HG03460 (cell line): ENCODE measurements around the gene OR4Q3.
"Not testable (repeated sequence)": the region's sequence is repeated elsewhere in the genome, so short reads cannot be mapped to it uniquely, and the experiment has no call there.

ENCODE experiments used
- ATAC-seq: cut with Tn5 transposase; IDR thresholded peaks from one replicate; pipeline ENCODE4 v1.9.1; 2021; ENCODE audit not compliant: unreplicated experiment

Gene OR4Q3

DNA sequence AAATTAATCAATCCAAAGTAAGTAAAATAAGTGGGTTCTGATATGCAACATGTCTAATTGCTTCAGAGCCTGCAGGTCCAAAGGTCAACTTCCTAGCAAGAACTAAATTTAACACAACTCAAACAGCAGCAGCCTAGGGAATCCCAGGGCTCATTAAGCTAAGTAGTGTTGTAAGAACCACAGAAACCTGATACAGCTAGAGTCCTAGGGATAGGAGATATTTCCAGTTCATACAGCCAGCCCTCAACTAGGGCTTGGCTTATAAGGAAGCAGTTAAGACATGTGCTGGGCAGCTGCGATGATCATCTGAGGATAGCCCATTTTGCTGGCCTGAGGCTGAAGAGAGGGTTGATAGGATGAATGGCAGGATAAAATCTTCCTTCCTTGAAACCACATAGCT, at the start of gene OR4Q3:
TSS of gene OR4Q3 (plus strand) at position 316 of the 400 bp plus-strand sequence.
- no peak for ATAC-seq

DNA sequence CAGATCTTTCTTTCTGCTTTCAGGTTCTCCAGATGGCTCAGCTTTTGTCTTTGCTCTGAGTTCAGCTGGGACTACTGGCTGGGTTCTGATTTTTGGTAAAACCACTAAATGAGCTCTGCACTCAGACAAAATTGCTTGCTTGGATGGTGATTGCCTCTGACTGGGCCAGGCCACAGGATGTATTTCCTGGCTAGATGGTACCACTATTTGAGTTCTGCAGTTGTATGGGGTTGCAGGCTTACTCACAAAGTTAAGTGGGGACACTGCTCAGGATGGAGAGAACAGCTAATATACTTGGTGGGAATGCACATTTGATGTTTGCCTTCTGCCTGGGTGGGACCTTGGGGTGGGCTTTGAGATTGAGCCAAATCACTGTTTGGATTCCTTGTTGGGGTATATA, 14.0 kb upstream of the OR4Q3 start:
- ATAC-seq, result no peak

DNA sequence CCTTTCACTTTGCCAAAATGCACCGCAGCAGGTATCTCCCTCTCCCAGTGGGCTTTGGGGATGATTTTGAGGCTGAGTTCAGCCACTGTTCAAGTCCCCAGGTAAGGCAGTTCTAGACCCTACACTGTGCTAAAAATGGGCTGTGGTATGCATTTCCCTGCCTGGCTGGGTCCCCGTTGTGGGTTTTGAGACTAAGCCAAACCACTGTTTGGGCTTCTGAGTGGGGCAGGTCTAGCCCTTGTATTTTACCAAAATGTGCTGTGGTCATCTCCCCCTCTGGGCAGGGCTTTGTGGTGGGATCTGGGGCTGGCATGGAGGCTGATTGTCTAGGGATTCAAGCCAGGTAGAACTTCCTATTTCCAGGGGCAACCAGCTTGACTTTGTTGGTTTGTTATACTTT, 13.6 kb upstream of the OR4Q3 start:
- ATAC-seq, result no peak

DNA sequence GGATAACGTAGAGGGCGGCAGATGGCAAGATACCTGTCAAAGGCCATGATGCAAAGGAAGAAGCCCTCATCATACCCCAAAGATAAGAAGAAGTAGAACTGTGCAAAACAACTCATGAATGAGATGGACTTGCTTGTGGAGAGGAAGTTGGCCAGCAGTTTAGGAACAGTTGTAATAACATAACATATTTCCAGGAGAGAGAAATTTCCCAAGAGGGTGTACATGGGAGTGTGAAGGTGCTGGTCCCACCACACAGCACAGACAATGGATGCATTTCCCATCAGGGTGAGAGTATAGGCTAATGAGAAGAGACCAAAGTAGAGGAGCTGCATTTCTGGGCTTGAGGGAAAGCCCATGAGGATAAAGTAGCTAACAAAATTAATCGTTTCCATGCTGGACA, 9.5 kb upstream of the OR4Q3 start:
- not testable (repeated sequence) for ATAC-seq

DNA sequence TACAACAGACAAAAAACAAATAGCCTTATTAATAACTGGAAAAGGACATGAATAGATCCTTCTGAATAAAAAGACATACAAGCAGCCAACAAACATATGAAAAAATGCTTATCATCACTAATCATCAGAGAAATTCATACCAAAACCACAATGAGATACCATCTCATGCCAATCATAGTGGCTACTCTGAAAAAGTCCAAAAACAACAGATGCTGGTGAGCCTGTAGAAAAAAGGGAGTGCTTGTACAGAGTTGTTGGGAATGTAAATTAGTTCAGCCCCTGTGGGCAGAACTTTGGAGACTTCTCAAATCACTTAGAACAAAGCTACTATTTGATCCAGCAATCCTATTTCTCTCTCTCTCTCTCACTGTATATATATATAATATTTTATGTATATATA, 8.9 kb downstream of the OR4Q3 start:
- ATAC-seq, result not testable (repeated sequence)

DNA sequence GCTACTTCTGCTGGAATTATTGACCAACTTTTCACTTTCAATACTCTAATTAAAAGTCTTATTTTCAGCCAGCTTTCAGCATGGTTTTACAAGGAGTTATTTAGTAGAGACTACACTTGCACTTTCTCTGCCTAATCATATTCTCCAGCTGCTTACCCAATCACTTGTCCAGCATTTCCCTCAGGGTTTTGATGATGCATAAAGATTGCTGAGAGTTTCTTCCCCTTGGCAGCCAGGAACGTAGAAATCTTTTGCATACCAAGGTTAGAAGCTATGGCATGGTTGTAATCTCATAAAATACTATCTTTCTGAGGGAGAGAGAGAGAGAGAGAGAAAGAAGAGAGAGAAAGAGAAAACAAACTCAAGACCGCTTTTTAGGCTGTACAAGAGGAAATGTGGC, 10.8 kb downstream of the OR4Q3 start:
- no peak for ATAC-seq

DNA sequence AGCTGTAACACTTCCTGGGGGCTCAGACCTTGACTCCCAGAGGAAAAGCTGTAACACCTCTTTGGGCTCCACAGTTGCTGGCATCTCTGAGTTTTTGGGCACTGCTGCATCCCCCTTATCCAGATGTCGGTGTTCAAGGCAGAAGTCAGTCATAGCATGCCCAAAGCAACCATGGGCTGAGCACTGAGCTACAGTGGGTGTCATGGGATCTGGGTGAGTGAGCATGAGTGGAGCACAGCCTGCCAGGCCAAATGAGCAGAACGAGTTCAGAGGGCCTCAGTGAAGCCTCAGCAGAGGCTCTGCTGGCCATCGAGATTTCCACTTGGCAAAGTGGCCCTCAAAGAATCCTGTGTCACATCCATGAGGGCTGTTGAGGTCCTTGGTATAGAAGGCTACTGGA, 28.1 kb downstream of the OR4Q3 start:
- not testable (repeated sequence) for ATAC-seq

DNA sequence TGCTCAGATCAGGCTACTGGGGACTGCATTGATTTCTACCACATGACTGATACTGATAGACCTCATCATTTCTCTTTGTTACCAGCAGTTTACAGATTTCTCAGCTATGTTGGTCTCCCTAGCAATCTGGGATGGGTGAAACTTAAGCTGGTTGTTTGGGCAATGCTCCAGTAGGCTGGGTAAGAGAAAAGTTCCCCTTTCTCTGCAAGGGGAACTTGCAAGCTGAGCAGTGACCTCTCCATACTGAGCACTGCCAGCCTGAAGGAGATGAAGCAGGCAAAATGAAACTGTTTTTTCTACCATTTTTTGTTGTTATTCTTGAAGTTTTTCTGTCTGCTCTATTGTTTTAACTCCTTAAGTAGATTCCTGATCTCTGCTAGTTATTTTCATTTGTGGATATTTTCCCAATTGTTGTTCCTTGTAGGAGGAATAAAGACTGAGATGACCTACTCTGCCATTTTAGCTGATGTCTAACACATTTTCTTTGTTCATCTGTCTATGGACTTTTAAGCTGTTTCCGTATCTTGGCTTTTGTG, 28.6 kb downstream of the OR4Q3 start:
- ATAC-seq, result no peak

DNA sequence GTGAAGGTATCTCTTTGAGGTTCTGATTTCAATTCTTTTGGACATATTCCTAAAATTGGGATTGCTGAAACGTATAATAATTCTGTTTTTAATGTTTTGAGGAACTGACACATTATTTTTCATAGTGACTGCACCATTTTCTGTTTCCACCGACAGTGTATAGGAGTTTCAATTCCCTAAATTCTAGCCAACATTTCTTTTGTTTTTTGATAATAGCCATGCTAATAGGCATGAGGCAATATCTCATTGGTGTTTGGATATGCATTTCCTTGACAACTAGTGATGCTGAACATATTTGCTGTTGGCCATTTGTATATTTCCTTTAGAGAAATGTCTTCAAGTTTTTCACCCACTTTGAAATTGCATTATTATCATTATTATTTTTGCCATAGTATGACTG, 29.1 kb downstream of the OR4Q3 start:
- not testable (repeated sequence) for ATAC-seq

DNA sequence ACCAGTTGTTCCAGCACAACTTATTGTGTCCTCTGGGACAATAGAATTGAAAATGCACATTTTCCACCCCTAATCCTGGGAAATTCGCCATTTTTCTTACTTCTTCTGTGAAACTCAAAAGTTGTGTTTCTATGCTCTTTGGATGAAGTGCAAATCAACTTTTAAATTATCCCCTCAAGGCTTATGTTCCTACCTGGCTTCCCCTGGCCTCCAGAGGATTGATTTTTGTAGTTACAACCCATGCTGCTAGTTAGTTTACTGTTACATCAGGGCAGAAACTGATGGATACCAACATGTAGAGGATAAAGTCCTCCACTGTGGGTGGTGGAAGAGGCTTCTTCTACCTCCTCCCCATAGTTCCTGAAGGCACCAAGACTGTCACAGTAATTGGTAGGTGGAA, 29.8 kb downstream of the OR4Q3 start, which contains the start of gene OR4M1:
TSS of gene OR4M1 (plus strand) at position 301 of the 400 bp plus-strand sequence. CDS start 6,819 bp downstream, outside the sequence.
- not testable (repeated sequence) for ATAC-seq

DNA sequence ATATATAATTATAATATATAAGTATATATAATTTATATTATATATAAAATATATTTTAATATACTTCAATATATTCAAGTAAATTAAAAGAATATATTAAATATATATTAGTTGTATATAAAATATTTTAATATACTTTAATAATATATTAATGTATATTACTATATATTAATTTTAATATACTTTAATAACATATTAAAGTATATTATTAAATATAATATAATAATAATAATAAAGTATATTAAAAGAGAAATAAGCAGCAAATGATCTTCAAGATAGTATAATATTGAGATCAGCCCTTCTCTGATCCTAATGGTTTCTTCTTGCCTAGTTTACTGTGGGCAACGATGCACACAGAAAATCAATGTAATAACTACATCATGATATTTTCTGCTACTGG, 32.2 kb downstream of the OR4Q3 start:
- no peak for ATAC-seq

DNA sequence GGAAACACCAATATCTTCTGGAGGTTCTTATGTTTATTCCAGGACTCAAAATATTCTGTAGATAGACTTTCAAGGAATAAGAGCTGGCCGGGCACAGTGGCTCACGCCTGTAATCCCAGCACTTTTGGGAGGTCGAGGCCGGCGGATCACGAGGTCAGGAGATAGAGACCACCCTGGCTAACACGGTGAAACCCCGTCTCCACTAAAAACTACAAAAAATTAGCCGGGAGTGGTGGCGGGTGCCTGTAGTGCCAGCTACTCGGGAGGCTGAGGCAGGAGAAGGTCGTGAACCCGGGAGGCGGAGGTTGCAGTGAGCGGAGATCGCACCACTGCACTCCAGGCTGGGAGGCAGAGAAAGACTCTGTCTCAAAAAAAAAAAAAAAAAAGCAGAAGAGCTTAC, 42.5 kb downstream of the OR4Q3 start:
- not testable (repeated sequence) for ATAC-seq

DNA sequence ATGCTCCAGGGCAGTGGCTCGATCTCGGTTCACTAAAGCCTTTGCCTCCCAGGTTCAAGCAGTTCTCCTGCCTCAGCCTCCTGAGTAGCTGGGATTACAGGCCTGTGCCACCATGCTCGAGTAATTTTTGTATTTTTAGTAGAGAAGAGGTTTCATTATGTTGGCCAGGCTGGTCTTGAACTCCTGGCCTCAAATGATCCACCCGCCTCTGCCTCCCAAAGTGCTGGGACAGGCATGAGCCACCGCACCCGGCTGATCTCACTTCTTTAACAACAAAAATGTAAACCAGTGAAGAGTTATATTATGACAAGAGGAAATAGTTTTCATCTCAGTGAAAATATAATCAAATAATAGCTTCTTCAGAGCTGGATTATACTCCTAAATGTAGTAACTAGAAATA, 43.9 kb downstream of the OR4Q3 start:
- ATAC-seq, result not testable (repeated sequence)

DNA sequence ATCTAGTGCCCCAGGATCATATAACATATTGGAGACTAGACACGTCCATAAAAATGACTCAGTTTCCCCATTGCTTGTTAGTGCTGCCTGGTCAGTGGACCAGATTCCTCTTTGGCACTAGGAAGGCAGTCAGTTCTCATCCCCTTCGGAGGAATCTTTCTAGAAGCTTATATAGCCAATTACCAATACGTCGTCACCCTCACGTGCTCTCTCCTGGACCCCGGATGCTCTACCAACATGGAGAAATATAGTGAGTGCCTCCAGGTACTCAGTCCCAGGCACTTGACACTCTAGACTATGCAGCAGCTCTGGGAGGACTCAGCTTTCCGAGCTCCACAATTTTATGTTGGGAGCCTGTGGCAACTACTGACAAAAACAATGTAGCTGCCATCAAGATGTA, 44.8 kb downstream of the OR4Q3 start:
- not testable (repeated sequence) for ATAC-seq

DNA sequence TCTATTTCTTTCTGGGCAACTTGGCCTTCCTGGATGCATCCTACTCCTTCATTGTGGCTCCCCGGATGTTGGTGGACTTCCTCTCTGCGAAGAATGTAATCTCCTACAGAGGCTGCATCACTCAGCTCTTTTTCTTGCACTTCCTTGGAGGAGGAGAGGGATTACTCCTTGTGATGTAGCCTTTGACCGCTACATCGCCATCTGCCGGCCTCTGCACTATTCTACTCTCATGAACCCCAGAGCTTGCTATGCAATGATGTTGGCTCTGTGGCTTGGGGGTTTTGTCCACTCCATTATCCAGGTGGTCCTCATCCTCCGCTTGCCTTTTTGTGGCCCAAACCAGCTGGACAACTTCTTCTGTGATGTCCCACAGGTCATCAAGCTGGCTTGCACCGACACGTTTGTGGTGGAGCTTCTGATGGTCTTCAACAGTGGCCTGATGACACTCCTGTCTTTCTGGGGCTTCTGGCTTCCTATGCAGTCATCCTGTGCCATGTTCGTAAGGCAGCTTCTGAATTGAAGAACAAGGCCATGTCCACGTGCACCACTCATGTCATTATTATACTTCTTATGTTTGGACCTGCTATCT, 53.2 kb downstream of the OR4Q3 start:
- ATAC-seq, result not testable (repeated sequence)
